HG02973 (cell line): ENCODE measurements around the gene RPL26.

Experiments
- ATAC-seq: cut with Tn5 transposase; IDR thresholded peaks from one replicate; pipeline ENCODE4 v1.9.1; 2021; ENCODE audit warnings: moderate library complexity; ENCODE audit not compliant: unreplicated experiment

Gene RPL26

DNA sequence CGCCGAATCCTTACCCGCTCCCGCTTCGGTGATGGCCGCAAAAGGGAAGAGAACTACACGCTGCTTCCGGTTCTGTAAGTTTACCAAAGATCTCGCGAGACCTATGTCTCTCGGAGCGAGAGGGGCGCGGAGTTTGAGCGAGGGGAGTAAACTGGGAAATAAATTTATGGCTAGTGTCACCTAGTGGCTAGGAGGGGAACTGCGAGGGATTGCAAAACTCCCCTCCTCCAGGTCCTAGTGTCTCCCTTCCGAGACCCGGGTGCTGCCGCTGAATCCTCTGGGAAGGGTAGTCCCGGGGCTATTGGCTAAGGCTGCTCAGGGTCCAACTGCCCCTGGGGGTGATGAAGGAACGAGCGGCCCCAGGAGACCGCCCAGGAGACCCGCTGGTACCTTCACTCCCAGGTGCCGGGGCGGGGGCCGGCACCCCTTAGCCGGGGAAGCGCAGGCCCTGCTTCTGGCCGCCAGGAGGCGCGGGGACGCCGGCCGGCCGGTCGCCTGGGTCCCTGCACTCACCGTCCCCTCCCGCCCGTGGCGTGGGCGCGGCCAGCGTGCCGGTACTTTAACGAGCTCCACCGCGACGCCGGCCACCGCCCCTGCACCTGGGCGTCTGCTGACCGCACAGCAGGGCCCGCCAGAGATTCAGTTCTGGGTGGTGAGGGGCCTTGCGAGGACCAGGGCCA is at the start of gene RPL26:
RPL26 (minus strand) TSS at position 51 of the 680 bp plus-strand sequence. CDS start 883 bp downstream, outside the sequence.
- peak; percentile 84 for ATAC-seq

DNA sequence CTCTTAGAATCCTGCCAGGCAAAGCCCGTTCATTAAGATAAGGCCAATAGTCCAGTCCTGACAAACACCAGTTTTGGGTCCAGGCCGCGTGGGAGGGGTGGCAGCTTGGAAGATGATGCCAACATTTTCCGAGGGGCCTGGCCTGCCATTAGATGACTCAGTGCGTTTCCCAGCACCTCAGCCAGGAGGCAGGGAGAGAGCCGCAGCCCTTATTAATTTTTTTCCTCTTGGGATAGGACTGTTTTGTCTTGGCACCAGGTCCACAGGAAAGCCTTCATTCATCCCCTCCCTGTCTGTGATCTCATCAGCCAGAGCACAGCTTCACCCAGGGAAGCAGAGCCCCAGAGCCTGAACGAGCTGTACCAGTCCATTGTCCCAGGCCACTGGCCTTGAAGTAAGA is 48.0 kb upstream of the RPL26 start:
- no peak for ATAC-seq

DNA sequence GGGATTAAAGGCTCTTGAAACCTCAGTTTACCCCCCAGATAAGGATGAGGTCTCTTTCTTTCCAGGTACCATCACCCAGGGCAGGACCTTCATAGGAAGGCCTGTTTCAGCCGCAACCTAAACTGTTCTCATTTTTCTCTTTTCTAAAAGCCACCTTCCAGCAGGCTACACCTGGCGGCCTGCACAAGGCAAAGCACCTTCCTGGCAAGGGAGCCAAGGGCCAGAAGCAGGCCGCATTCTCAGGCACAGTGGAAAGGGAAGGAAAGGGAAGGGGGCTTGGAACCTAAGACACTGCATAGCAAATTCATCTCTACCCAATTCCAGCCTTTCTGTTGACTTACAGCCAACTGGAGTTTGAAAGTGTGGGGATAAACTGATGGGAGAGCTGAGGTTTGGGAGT is 43.8 kb upstream of the RPL26 start:
- no peak for ATAC-seq

DNA sequence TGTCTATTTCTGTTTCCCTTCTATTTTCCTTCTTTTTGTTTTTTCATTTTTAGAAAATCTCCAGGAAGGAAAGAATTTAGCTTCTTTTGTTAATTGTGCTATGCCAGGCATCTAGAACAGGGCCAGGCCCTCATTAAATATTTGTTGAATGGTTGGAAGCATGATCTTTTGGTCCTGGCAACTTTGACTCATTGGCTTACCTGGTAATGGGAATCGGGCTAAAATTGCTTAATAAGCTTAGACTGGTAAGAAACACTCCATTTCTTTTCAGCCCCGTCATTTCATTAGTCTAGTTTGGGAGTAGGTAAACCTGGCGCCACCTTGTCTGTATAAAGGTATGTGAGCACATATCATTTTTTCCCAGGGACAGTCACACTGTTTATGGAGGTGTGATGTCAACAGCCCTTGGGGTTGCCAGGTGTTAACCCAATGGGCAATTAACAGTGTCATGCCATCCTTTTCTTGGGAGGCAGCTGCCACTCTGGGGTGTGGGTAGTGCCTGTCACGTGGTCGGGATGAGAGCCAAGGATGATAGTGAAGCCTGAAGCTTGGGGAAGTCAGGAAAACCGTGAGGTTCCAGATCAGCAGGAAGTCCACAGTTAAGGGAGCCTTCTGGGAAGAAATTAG is 43.2 kb upstream of the RPL26 start:
- no peak for ATAC-seq

DNA sequence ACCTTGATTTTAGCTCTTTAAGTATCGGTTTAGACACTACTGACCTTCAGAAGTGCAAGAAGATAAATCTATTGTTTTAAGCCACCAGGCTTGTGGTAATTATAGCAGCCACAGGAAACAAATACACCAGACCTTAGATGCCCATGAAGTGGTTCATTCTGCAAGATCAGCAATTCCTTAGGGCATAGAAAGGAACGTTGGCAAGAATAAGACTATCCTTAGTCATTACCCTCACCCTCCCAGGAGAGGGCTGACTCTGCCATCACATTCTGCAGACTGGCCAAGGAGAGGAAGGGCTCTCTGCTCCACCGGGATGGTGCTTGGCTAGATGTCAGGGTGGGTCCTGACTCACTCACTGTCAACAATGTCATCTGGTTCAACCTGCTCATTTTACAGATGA is 38.6 kb upstream of the RPL26 start:
- ATAC-seq, result no peak

DNA sequence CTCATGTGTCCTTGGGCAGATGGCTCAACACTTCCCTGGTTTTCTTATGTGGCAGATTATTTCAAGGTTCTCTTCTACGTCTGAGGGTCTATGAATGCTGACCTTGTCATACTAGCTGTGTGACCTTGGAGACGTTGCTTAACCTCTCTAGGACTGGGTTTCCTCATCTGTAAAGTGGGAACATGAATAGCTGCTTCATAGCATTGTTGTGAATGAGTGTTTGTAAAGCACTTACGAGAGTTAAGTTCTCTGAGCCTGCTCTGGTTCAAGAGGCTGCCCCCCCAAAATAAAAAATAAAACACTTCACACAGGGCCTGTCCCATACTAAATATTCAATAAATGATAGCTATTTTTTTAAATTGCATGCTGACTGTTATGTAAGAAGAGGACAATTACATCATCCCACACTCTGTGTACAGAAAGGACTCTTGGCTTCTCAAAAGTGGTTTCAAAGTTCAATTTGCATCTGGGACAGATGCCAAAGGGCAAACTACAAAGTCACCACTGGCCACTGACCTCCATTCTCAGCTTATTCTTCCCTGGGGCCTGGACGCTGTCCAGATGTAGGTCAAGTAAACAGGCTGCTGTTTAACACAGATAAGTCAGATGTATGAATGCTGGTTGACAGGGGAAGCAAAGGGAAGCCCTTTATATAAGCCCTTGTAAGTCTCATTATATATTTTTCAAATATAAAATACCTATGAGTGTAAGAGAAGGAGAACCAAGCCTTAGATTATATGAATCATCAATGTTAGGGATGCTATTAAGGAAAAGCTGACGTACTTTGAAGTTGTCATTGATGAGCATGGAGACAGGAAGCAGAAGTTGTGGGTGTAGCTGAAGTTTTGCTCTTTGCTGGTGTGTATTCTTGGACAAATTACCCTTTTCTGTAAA is 37.3 kb upstream of the RPL26 start:
- no peak for ATAC-seq

DNA sequence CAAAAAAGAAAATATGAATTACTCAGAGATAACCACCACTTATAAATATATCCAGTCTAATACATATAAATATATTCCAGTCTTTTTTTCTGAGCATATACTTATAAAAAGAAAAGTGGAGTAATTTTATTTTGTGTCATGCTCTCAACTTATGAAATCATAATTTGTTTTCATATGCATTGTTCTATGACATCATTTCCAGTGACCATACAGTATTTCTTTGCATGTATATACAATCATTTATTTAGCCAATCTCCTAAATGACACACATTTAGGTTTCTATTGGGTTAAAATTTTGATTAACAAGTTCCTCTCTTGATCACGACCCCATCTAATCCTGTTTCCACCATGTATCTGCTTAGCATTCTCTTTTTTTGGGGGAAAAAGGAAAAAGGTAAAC is 36.3 kb upstream of the RPL26 start:
- ATAC-seq, result no peak

DNA sequence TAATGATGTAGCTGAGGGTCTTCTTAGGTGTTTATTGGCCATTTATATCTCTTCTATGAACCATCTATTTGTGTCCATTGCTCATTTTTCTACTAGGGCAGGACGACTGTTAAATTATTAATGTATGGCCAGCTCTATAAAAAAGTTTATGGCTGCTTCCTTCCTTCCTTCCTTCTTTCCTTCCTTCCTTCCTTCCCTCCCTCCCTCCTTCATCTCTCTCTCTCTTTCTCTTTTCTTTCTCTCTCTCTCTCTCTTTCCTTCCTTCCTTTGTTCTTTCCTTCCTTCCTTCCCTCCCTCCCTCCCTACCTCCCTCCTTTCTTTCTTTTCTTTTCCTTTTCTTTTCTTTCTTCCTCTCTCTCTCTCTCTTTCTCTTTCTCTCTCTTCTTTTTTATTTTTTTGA is 35.5 kb upstream of the RPL26 start:
- ATAC-seq, result no peak

DNA sequence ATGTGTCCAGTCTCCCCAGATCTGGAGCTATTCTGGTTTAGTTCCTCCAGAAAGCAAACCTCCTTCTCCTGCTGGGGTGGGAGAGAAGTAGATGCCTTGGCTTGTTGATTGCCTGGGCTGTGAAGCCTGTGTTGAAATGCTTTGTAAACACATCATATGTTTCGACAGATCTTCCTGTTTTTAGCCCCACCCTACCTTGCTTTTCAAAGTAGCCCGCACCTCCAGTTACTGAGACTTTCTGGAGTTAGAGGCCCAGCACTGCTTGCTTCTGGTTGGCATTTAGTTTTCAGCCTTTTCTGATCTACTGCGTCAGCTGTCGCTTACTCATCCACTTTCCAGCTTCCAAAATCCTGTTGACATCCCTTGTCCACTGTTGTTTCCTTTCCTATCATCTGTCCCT is 34.8 kb upstream of the RPL26 start:
- ATAC-seq, result no peak

DNA sequence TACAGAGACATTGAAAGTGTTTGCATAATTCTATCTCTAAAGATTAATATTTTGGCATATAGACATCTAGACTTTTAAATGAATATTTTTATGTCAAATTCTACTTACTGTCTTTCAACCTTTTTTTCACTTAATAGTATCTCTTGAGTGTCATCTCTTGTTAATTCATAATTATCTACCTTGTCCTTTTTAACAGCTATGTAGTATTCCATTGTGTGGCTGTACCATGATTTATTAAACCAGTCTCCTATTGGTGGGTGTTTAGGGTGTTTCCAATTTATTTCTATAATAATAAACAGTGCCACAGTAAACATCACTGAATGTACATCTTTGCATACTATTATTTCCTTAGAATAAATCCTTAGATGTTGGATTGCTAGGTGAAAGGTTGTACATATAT is 30.9 kb upstream of the RPL26 start:
- ATAC-seq, result no peak

DNA sequence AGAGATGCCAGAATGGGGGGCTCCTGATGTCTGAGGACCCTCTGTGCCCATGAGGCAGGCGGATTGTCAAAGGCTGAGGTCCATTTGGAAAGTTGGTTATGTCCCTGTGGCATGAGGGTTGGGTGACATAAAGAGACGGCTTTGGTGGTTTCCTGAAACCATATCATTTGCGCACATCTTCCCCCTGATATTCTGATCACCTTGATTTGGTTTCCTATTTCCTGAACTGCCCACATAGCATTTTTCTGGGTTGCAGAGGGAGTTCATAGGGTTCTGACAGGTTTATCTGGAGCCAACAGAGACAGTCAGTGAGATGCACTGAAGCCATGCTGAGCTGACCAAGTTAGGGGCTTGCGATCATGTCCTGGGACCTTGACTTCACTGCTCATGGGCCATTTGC is 30.3 kb upstream of the RPL26 start:
- ATAC-seq, result no peak

DNA sequence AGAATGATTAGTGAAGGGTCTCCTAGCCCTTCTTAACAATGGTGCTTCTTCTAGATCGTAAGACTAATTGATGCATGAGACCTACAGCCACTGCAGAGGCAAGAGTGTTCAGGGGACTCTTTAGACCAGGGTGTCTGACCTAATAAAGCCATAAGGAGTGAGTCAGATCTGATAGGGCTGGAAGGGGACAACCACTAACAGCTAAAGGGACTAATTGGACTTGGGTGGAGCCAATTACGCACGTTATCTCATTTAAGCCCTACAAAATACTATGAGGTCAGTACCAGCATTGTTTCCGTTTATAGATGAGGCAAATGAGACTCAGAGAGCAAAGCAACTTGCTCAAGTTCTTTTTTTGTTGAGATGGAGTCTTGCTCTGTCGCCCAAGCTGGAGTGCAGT is 29.1 kb upstream of the RPL26 start:
- ATAC-seq, result no peak

DNA sequence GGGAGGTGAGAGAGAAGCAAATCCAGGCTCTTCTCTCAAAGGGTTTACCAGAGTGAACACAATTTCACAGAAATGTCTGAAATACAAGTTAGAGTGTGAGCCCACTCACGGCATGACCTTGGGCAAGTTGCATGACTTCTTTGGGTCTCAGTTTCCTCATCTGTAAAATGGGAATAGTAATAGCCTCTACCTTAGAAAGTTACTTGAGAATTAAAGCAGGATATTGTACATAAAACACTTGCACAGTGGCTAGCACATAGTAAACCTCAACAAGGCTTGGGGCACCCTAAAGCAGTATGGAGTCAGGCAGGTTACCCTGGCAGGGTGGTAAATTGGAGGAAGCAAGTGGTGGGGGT is 27.9 kb upstream of the RPL26 start:
- ATAC-seq, result no peak

DNA sequence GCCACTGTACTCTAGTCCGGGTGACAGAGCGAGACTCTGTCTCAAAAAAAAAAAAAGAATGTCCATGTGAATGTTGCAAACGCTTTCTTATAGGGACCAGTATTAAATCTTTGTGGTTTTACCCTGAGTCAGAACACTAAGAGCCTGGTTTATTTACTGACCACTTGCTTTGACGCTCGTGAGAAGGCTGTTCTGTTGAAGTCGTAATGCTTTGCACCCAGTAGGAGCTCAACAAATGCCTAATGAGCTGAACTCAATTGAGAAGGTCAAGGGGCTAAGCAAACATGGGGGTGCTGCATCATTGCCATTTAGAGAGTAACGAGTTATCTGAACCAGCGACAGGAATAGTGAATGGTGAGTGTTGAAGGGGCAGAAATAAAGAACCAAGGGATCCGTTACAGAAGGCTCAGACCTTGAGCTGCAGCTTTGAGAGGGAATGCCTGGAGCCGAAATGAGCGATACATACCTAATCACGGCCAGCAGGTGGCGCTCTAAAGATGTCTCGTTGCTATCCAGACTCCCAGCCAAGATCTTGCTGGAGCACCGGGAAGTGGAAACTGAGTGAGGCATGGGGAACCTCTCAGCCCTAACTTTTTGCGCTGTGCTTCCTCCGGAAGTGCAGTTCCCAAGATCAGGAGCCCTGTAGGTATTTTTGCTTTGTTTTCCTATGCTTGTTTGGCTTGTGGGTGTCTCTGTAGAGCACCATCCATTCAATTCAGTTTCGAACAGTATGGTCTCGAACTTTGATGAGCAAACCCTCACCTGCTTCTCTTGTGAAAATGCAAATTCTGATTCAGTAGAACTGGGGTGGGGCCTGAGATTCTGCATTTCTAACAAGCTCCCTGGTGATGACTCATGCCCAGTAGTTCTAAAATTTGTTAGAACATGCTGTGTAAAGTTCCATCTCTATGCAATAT is 27.2 kb upstream of the RPL26 start:
- ATAC-seq, result no peak

DNA sequence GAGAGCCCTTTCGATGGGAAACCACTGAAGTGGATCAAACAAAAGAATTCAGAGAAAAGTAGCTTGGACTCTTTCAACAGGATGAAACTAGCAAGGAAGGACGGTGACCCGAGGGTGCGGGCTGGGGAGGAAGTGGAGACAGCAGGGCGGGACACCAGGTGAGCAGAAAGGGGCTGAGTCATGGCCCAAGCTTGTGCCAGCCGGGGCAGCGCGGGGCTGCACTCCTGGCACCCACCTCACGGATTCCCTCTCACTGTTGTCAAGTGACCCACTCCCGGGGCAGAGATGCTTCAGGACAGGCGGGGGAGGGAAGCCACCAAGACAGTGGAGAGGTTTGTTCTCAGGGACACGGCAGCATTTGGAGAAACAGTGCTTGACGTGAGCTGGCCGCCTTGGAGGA is 25.4 kb upstream of the RPL26 start:
- no peak for ATAC-seq

DNA sequence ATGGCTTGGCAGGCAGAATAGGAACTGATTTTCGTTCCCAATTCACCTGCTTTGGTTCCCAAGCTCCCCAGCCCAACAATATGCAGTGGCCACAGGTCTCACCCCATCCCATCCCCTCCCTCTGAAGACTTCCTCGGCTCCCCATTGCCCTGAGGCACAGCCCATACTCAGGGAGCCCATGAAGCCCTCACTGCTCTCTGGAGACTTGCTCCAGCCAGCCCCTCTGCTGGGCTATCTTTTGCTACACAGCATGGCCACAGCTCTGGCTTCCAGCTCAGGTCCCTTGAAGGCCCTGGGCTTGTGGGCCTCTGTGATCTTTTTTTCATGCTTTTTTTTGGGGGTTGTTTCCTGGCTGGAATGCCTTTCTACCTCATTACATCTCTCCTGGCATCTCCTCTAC is 23.2 kb upstream of the RPL26 start:
- ATAC-seq, result no peak

DNA sequence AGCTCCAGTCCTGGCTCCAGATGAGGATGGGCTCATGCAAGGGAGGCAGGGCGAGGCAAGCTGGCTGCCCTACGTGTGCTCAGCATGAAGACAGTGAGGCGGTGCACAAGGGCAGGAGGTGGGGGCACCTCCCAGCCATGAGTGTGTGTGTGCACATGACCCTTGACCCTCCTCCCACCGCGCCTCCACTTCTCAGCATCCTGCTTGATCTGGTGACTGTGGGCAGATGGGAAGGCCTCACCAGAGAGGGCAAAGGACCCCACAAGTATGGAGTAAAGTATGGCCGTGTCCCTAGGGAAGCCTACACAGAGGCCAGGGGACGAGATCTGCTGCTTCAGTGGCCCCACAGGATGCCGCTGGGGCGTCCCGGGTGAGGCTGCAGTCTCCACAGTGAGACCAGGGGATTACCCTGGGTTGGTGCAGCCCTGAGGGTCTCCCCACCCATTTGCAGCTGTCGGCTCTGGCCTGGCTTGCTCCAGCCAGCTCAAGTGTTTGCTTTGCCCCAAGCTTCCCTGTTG is 22.6 kb upstream of the RPL26 start:
- ATAC-seq, result no peak

DNA sequence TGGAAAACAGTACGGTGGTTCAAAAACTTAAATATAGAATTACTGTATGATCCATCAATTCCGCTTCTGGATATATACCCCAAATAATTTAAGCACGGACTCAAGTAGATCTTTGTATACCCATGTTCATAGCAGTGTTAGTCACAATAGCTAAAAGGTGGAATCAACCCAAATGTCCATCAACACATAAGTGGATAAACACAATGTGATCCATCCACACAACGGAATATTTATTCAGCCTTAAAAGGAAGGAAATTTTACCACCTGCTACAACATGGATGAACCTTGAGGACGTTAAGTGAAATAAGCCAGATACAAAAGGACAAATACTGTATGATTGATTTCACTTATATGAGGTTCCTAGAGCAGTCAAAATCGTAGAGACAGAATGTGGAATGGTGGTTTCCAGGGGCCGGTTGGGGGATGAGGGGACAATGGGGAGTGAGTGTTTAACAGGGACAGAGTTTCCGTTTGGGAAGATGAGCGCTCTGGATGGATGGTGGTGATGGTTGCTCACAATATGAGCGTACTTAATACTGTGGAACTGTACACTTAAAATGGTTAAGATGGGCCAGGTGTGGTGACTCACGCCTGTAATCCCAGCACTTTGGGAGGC is 20.0 kb upstream of the RPL26 start:
- ATAC-seq, result no peak

DNA sequence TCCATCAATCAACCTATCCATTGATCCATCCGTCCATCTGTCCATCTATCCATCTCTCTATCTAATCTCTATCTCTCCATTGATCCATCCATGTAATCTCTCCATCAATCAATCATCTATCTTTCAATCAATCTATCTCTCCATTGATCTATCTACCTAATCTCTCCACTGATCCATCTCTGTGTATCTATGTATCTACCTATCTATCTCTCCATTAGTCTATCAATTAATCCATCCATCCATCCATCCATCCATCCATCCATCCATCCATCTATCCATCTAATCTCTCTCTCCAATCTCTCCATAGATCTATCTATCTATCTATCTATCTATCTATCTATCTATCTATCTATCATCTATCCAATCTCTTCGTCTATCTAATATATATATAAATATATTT is 18.1 kb upstream of the RPL26 start:
- ATAC-seq, result no peak

DNA sequence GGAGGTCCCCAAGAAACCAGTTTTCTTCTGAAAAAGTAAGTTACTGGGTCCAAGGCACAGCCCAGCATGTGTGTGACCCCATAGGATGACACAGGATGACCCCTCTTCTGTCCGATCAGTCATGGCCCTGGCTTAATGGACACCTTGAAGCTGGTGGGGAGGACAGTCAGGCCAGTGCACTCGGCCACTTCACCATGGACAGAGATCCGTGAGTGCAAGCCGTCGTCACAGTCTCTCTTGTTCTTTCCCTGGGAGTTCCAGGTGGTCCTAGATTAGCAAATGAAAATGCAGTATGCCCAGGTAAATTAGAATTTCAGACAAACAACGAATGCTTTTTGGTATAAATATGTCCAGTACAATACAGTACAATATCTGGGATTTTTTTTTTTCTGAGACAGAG is 16.0 kb upstream of the RPL26 start:
- ATAC-seq, result no peak
